CD4-positive, alpha-beta T cell treated with Interleukin-12 subunit alpha and Interleukin-12 subunit beta, for 1 hour (primary cell): ENCODE data around the gene CNNM1.

Source experiments
- DNase-seq: peaks from one replicate; pipeline ENCODE4 v3.0.0-alpha.2; 2020

The CNNM1 gene

DNA sequence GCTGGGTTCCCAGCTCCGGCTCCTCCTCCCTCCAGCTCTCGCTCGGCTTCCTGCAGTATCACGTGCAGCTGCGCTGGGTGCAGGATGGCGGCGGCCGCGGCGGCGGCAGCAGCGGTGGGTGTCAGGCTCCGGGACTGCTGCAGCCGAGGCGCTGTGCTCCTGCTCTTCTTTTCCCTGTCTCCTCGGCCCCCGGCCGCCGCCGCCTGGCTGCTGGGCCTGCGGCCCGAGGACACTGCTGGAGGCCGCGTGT is at the start of gene CNNM1:
Gene CNNM1 (plus strand): TSS at position 53 of the 250 bp plus-strand sequence. CDS start 32 bp downstream, at position 85.
- DNase-seq, result peak; percentile 4

DNA sequence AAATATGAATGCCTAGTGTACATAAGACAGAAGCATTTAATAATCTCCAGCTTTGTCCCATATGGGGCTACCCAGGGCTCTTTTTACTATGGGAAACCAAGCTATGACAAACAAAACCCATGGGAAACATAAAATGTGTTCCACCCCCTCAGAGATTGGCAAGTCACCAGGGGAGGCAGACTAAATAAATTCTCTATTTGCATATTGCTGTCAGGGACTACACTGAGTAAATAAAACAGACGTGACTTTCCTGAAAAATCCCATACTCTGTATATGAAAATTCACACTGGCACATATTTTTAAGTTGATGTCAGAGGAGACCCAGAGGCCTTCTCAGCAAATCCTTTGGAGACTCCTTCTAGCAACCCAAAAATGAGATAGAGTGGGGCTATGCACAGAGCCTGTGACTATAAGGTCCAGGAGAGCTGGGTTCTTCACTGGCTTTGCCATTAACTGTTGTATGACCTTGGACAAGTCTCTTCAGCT is 49.5 kb upstream of the CNNM1 start:
- no peak for DNase-seq

DNA sequence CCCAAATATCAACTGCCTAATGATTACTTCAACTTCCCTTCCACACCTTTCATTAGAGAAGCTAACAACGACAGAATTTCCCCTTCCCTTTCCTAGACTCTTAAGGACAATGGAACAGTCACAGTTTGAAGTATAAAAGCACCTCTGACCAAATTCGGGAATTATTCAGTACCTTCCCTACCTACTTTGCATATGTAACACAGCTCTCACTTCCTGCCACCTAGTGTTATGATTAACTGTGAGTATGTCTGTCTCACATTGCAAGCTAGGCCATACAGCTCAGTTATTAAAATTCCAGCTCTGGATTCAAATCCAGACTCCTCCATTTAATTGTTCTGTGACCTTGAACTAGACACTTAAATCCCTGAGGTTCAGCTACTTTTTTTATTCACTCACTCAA is 48.7 kb upstream of the CNNM1 start:
- DNase-seq, result no peak

DNA sequence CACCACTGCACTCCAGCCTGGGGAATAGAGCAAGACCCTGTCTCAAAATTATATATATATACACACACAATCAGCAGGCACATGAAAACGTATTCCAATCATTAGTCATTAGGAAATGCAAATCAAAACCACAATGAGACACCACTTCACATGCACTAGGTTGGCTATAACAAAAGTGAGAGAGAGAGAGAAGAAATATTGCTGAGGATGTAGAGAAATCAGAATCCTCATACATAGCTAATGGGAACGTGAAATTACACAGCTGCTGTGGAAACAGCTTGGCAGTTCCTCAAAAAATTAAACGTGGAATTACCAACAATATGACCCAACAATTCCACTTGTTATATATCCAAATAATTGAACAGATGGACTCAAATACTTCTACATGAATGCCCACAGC is 43.3 kb upstream of the CNNM1 start:
- no peak for DNase-seq

DNA sequence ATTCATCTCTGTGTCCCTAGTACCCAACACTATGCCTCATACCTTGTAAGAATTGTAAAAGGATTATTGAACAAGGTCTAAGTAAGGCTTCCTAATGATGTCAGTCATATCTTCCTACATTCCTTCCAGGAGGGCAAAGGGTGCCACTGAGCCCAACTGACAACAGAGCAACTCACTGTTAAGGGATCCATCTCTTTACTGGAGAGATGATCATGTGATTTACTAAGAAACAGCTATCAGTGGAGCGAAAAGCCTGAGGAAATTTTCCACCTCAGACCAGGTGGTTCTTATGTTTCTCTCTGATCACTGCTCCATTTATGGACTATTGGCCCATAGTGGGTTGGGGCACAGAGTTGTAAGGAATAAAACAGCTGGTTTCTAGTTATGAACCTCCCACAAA is 38.9 kb upstream of the CNNM1 start:
- no peak for DNase-seq

DNA sequence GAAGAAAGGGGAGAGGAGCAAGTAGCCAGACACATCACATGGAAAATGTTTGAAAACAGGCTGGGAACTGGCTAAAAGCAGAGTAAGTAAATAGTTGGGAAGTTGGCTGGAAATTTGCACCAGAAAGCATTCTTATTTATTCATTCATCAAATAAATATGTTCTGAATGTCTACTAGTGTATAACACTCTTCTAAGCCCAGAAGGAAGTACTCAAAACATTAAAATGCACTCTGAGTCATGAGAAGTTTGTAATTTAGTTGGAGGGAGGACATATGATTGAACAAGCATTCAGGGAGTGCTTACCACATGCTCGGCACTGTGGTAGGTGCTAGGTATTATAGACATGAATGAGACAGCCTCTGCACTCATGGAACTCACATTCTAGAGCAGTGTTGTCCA is 37.0 kb upstream of the CNNM1 start:
- DNase-seq, result no peak

DNA sequence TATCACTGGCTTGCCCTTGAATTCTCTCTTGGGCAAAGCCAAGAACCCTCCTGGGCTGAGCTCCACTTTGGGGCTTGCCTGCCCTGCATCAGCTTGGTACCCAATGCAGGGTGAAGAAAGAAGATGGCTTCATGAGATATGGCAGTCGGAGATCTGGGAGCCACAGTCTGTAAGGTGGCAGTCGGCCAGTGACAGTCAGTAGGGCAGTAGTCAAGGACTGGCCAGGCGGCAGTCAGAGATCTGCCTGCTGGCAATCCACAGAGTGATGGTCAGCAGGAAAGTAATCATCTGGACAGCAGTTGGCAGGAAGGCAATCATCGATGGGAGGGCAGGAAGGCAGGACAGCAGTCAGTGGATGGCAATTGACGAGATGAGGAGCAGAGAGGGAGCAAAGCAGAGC is 32.6 kb upstream of the CNNM1 start:
- no peak for DNase-seq

DNA sequence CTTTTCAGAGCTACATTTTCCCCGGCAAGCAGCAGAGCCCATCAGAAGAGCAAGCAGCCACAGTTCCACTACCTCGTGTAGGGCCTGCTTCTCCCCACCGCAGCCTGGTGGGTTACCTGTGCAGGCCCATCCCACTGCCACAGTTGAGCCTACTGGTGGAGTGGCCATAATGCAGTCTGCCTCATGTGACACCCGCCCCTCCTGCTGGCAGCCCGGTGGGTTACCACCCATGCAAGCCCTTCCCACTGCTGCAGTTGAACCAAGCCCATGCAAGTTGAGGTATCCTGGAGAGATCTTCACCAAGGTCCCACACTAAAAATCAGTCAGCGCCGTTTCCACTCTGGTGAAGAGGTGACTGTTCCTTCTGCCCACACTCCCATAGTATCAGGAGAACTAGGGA is 32.1 kb upstream of the CNNM1 start:
- no peak for DNase-seq

DNA sequence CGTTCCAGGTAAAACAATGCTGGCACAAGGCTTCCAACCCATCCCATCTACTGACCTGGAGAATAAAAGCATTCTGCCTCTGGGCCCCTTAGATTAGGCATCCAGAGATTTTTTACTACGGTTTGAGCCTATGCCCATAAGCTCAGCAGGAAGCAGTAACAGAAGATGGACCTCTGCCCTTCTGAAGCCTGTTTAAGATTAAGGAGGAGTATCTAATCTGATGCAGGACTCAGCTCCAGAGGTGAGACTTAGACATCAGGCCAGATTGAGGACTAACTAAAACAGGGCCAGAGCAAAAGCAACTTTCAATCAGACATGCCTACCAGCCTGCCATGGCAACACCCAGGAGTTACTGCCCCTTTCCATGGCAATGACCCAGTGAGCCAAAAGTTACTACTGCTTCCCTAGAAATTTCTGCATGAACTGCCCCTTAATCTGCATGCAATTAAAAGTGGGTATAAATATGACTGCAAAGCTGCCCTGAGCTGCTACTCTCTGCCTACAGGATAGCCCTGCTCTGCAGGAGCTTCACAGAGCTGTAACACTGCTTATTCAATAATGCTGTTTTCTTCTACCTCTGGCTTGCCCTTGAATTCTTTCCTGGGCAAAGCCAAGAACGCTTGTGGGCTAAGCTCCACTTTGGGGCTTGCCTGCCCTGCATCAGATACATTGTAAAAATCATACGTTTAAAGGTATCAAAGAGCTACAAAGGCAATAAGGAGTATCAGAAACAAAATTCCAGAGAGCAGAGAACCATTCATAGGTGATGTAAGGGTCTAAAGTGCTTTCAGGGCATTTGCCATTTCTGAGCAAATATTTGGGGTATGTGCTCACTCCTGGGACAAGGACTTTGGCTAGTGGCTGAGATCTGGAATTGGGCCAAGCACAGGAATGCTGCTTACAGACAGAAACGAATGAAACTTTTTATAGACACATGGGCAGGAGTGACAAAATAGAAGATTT is 25.0 kb upstream of the CNNM1 start:
- no peak for DNase-seq

DNA sequence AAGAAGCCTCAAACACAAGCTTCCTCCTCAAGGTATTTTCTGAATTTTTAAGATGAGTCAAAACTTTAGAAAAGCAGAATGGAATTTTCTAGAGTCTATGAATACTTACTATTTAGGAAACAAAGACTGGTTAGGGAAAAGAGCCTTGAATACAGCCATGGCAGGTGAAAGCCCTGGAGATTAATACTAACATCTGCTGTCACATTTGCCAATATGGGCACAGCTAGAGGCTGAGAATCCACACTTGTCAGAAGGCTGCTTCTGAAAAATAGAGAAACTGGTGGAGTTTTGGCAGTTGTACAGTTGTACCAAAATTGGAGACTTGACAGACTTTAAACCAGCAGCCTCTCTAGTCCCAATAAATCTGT is 24.3 kb upstream of the CNNM1 start:
- no peak for DNase-seq

DNA sequence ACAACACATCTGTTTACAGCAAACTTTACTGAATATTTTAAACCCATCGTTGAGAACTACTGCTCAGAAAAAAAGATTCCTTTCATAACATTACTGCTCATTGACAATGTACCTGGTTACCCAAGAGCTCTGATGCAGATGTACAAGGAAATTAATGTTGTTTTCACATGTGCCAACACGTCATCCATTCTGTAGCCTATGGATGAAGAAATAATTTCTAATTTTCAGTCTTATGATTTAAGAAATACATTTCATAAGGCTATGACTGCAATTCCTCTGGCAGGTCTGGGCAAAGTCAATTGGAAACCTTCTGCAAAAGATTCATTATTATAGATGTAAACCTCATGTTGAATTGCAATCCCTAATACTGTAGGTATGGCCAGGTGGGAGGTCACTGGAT is 16.7 kb upstream of the CNNM1 start:
- DNase-seq, result no peak

DNA sequence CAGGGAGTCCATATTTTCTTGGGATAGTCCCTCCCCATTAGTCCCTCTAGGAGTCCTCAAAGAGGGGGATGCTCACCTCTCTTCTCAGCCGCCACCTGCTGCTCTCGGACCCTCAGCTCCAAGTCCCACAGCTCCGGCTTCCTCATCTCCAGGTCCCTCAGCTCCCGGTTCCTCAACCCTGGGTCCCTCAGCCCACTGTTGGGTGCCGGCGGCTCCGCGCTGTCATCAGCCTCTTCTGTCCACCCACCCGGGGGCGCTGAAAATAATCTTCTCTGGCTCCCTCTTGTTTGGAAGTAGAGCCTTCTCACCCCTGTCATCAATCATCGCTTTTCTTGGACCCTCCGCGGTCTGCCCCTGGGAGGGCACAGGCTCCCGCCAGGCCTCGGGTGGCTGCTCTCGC is 13.3 kb upstream of the CNNM1 start:
- no peak for DNase-seq

DNA sequence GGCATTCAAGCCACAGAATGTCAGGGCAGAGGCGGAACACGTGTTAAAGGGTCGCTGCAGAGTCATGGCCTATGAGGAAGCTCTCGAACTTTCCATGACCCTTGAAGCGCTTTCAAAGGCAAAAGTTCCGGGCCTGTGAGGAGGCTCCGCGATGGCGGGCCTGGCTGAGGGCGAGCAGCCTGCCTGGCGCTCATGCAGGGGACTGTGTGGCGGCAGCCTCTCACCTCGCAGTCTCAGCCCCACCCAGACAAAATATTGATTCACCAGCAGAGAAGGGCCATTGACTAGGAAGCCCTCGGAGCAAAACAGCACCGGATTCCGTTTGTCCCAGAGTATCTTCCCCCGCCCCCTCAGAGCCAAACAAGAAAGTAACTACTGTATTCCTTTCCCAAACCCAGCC is 12.8 kb upstream of the CNNM1 start:
- DNase-seq, result no peak

DNA sequence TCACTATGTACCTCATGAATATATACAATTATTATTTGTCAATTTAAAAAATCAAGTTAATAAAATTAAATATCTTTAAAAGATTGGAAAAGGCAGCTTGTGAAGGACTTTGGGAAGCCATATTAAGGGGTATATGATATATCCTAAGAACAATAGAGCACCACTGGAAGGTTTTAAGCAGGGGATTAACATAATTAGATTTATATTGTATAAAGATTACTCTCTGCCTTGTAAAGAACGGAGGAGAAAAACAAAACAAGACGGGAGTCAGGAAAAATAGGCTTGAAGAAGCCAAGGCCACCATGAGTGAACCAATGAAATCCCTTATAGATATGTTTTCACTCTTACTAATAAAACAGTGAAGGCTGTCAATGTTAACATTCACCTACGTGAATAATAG is 11.1 kb upstream of the CNNM1 start:
- DNase-seq, result no peak

DNA sequence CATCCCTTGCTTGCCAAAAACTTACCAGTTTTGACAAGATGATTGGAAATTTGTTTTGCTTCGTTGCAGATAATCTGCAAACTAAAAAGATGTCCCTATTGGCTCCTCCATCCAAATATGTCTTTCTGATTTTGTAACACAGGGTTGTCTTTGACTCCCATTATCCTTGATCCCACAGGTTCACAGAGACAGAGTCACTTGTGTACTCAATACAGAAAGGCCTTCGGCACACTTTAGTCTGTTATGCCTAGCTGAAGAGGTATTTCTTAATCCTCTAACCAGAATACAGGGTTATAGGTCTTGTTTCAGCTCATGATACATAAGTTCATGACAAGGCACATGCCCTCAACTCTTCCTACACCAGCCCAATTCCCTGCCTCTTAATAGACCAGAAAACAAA is 10.7 kb upstream of the CNNM1 start:
- DNase-seq, result no peak

DNA sequence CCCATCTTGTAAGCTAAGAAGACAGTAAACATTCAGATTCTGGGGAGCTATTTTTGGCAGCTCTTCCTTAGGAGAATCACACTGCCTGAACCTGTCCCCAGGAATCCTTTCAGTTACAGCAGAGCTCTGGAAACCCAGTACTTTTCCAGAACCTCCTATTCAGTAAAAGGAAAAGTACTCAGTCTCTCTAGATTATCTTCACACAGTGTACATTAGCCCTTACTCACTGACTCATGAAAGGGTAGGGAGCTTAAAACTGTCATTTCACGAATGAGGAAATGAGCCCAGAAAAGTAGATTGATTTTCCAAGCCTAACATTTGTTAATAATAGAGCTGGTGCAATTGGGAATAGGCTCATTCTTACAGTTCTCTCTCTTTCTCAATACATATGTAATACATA is 3.9 kb upstream of the CNNM1 start:
- no peak for DNase-seq

DNA sequence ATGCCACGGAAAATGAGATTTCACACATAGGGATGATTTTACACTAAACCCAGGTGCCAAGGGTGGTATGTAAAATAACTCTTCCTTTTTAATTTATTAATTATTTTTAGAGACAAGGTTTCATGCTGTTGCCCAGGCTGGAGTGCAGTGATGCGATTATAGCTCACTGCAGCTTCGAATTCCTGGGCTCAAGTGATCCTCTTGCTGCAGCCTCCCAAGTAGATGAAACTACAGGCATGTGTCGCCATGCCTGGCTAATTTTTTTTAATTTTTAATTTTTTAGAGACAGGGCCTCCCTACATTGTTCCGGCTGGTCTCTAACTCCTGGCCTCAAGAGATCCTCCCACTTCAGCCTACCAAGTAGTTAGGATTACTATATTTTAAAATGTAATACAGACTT is 2.3 kb upstream of the CNNM1 start:
- no peak for DNase-seq

DNA sequence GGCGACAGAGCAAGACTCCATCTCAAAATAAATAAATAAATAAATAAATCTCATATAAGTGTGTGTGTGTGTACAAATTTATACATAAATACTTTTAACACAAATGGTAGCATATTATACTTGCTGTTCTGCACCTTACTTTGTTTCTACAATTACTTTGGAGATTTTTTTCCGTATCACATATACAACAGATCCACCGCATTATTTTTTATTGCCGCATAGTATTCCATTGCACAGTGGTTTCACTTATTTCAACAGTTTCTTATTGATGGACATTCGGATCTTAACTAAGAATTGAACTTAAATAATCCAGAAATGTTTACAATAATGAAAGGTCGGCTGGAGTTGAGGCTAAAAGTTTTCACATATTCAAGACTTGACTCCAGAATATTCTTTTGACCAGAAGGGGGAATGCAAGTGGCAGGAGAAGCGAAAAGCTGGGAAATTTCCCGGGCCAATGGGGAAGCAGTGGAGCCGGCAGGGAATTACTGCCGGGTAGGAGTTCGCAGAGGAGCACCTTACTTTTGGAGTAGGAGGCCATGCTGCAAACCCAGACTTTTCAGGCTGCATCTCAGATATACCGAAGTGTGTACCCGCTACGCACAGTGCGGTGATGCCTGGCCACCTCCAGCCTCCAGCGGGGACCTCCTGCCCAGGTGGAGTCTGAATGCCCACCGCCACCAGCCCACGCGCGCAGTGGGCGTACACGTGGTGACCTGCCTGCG is 415 bp upstream of the CNNM1 start:
- DNase-seq, result no peak

DNA sequence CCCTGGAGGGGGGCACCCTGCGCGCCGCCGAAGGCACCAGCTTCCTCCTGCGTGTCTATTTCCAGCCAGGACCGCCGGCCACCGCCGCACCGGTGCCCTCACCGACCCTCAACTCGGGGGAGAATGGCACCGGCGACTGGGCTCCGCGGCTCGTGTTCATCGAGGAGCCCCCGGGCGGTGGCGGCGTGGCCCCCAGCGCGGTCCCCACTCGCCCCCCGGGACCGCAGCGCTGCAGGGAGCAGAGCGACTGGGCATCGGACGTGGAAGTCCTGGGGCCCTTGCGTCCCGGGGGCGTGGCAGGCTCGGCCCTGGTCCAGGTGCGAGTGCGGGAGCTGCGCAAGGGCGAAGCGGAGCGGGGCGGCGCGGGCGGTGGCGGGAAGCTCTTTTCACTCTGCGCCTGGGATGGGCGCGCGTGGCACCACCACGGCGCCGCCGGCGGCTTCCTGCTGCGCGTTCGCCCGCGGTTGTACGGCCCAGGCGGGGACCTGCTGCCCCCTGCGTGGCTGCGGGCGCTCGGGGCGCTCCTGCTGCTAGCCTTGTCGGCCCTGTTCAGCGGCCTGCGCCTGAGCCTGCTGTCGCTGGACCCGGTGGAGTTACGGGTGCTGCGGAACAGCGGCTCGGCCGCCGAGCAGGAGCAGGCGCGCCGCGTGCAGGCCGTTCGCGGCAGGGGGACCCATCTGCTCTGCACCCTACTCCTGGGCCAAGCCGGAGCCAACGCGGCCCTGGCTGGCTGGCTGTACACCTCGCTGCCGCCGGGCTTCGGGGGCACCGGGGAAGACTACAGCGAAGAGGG is 594 bp downstream of the CNNM1 start:
- DNase-seq, result no peak

DNA sequence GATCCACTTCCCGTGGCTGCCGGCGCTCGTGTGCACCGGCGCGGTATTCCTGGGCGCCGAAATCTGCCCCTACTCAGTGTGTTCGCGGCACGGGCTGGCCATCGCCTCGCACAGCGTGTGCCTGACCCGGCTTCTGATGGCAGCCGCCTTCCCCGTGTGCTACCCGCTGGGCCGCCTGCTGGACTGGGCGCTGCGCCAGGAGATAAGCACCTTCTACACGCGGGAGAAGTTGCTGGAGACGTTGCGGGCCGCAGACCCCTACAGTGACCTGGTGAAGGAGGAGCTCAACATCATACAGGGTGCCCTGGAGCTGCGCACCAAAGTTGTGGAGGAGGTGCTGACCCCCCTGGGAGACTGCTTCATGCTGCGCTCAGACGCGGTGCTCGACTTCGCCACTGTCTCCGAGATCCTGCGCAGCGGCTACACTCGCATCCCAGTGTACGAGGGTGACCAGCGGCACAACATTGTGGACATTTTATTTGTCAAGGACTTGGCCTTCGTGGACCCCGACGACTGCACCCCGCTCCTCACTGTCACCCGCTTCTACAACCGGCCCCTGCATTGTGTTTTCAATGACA is 1.3 kb downstream of the CNNM1 start:
- DNase-seq, result no peak

DNA sequence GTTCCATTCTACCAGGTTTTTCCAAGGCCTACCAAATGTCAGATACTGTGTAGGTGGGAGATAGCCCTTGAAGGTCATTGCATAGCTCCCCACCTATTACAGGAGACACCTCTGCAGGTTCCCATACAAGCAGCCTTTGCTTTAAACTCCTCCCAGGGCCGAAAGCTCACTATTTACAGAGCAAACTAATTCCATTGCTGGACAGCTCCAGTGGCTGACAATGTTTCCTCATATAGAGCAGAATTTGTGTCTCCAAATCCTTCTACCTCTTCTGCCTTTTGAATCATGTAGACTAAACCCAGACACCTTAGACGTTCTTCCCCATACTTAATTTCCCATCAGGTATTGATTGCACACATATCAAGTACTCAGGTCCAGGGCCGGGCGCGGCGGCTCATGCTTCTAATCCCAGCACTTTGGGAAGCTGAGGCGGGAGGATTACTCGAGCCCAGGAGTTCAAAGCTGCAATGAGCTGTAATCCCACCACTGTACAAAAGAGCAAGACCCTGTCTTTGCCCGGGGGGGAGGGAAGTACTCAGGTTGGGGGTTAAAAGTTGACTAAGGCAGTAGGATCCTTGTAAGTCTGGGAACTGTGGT is 2.1 kb downstream of the CNNM1 start:
- DNase-seq, result no peak

DNA sequence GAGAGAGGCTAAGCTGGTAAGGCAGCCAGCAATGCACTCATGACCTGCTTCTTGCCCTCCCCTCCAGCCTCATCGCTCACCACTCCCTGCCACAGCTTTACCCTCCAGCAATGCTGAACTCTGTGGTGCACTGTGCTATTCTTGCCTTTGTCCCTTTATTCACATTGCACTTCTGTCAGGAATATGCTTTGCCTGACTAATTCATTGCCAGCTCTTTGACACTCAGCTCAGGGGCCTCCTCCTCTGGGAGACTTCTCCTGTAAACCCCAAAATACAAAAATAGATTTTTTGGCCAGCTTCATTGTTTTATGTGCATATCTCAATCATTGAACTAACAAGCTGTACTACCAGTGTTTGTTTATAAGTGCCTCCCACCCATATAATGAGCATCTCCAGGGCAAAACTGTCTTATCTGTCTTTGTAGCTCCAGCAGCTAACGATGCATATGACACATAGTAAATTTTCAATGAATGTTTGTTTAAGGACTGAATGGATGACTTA is 8.2 kb downstream of the CNNM1 start:
- no peak for DNase-seq

DNA sequence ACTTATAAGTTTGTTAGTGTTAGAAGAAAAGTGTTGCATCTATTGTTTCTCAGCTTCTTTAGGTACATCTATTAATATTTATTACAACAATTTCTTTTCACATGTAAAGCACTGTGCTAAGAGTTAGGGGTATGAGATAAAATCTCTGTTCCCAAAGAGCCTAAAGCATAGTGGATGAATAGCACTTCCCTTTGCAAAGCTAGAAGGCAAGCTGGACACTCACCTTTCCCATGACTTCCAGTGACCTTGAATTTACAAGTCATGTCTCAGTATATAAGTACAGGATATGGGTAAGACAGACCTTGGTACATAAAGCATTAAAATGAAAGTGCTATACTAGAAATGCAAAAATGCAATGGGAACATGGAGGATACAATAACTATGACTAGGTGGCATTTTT is 8.7 kb downstream of the CNNM1 start:
- DNase-seq, result no peak
